Ovary (tissue), 9 donors: ENCODE results near the gene REELD1. TPM values are rescaled to one million over a fixed set of nuclear protein-coding genes. Genes with fewer than 3 reads are reported as not detected.

Experiments
- DNase-seq, 5 donors: peaks; one replicate each; pipeline ENCODE4 v3.0.0-alpha.2; 2019 to 2020
- H3K27ac ChIP-seq, 2 donors: fragments of 200-600 bp; one replicate each; pipeline versions ENCODE4 v1.5.1 to v1.8.0; 2019 to 2022
- H3K27me3 ChIP-seq: fragments of 200-600 bp; one replicate; pipeline ENCODE4 v1.8.0; 2022
- H3K36me3 ChIP-seq: fragments of 200-600 bp; sonication (generic); one replicate; pipeline ENCODE4 v1.5.1; 2019
- H3K4me1 ChIP-seq: one replicate; pipeline ENCODE4 v1.8.1; 2013; ENCODE audit warnings: mild to moderate bottlenecking, moderate library complexity; ENCODE audit not compliant: insufficient read depth
- H3K4me3 ChIP-seq: fragments of 200-600 bp; sonication (generic); one replicate; pipeline ENCODE4 v1.5.1; 2017
- H3K9me3 ChIP-seq, 2 donors: fragments of 200-600 bp in 1 of 2; sonication (generic) in 1 of 2; one replicate each; pipeline versions ENCODE4 v1.5.1 to v1.8.1; 2013 to 2019; ENCODE audit warnings: mild to moderate bottlenecking in 1 of 2, moderate library complexity in 1 of 2
- EP300 ChIP-seq: sonication (generic); formaldehyde crosslinking; IDR thresholded peaks from one replicate; pipeline ENCODE4 v1.6.1; 2017; ENCODE audit warnings: antibody characterized with exemption
- POLR2A ChIP-seq: fragments of 450-650 bp; IDR thresholded peaks from one replicate; pipeline ENCODE4 v1.6.1; 2017; ENCODE audit warnings: antibody characterized with exemption, mild to moderate bottlenecking, moderate library complexity
- WGBS, 3 donors: extraction: QIAGEN DNeasy Blood & Tissue Kit in 1 of 3; methylation state at CpG; one replicate each; pipeline versions ENCODE4 v1.1.5 to v1.1.7; 2013 to 2017; 5-methylcytosine and 5-hydroxymethylcytosine counted together
- intact Hi-C, 4 donors: fragments of 100-400 bp; cut with DNase I; formaldehyde crosslinking; loops; one replicate each; pipeline versions ENCODE4 v1.11.0 to v1.15.1; 2022 to 2023
- polyA plus RNA-seq, 2 donors: library from polyadenylated mRNA; stranded (reverse); fragments of 200-250 nt in 1 of 2; fragments of 350-450 nt in 1 of 2; fragmentation: Illumina TruSeq in 1 of 2; extraction: RNeasy Lipid Tissue Mini Kit (QIAGEN cat#74804) in 1 of 2; gene quantifications; one replicate each; pipeline ENCODE4 v1.2.3, GENCODE V29; 2013 to 2014
- total RNA-seq, 7 donors: library from RNA; depleted of rRNA in 2 of 7; stranded (reverse); fragments of >200 nt in 2 of 7; fragmentation: NEBNext Ultra II Directional in 3 of 7; extraction: Animal tissue kit (Norgen Biotek cat#: 25700) in 3 of 7; gene quantifications; one replicate each; pipeline versions ENCODE4 v1.1.0 to v1.2.4, GENCODE V29; 2016 to 2023
- TF ChIP-seq, protein P1 (sequence below), 3 donors: fragments of 450-650 bp in 2 of 3; fragments of 200-600 bp in 1 of 3; IDR thresholded peaks; one replicate each; pipeline versions ENCODE4 v1.5.1 to v1.8.0; 2016 to 2022; ENCODE audit warnings: antibody characterized with exemption in 3 of 3, mild to moderate bottlenecking in 1 of 3
- donor health status: DM: no; HTN: no; CAD: no; lungs with moderate emphysema.
- donor health status: DM: no; HTN: no; CAD: no.
- donor health status: Bipolar disorder and iron deficiency.
- donor health status: DM: yes; HTN: yes; CAD: no.
- donor health status: DM: no; HTN: no; CAD: no.
- donor health status: DM: yes; HTN: yes; CAD: no.

Gene REELD1
- total and polyA plus RNA-seq, 9 donors, result 0.15 to 0.95 (median 0.38) TPM; not detected in 5

DNA sequence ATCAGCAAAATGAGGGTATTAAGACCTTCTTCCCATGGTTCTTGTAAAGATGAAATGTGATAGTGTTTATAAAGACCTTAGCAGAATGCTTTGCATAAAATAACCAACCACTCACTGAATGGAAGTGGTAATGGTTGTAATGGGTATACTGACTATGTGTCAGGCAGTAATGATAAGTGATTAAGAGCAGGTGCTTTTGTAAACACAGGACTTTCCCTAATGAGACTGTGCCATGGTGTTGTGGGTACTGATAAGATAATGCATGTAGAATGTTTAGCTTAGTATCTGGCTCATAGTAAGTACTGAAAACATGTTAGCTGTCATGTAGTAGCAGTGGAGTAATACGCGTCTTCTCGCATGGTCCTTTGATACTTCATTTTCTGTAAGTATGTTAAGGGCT, 31.9 kb upstream of the REELD1 start:
- no peak overlapping the region for H3K27ac ChIP-seq
- H3K36me3 ChIP-seq, result no peaks in the 10 kb centered on the region
- DNase-seq, result no peak
- intact Hi-C loops, result no loop called here
- no peak for TF ChIP-seq POLR2A
- no peak for TF ChIP-seq EP300
- TF ChIP-seq, protein P1, sequence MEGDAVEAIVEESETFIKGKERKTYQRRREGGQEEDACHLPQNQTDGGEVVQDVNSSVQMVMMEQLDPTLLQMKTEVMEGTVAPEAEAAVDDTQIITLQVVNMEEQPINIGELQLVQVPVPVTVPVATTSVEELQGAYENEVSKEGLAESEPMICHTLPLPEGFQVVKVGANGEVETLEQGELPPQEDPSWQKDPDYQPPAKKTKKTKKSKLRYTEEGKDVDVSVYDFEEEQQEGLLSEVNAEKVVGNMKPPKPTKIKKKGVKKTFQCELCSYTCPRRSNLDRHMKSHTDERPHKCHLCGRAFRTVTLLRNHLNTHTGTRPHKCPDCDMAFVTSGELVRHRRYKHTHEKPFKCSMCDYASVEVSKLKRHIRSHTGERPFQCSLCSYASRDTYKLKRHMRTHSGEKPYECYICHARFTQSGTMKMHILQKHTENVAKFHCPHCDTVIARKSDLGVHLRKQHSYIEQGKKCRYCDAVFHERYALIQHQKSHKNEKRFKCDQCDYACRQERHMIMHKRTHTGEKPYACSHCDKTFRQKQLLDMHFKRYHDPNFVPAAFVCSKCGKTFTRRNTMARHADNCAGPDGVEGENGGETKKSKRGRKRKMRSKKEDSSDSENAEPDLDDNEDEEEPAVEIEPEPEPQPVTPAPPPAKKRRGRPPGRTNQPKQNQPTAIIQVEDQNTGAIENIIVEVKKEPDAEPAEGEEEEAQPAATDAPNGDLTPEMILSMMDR (IDR thresholded peaks at IDR 0.05), result no peak
- H3K4me1 ChIP-seq, result peaks cover 6% of the 10 kb centered on the region
- no peaks in the 10 kb centered on the region for H3K27me3 ChIP-seq
- H3K4me3 ChIP-seq, result no peak overlapping the region
- no peaks in the 10 kb centered on the region for H3K9me3 ChIP-seq
- 94 to 100% (median 99%) methylated on average over 3 of the region's 3 CpGs for WGBS, 3 donors

DNA sequence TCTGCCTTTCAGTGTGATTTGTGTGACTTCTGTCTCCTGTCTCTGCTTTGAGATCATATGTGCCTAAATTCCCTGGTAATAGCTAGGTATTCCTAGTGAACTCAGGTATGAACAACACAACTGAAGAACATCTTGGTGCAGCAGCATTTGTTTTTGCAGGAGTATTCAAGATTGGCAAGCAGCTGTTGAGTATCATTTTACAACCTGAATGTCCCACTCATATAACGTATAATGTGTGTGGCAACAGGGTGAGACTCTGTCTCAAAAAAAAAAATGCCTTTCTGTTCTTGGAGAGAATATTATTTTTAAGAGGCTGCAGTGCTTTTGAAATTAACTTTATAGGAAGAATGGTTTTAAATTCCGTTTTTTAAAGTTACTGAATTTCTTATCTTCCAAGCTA, 31.1 kb upstream of the REELD1 start:
- no peak for DNase-seq
- H3K36me3 ChIP-seq, result no peaks in the 10 kb centered on the region
- 90 to 91% (median 90%) methylated on average over 2 of the region's 2 CpGs for WGBS, 3 donors
- H3K27me3 ChIP-seq, result no peaks in the 10 kb centered on the region
- TF ChIP-seq, protein P1 (IDR thresholded peaks at IDR 0.05), result no peak
- no peak for TF ChIP-seq POLR2A
- no peak for TF ChIP-seq EP300
- intact Hi-C loops, result no loop called here
- H3K4me1 ChIP-seq, result peaks cover 3% of the 10 kb centered on the region
- H3K4me3 ChIP-seq, result no peak overlapping the region
- H3K9me3 ChIP-seq, result no peaks in the 10 kb centered on the region
- H3K27ac ChIP-seq, result no peak overlapping the region

DNA sequence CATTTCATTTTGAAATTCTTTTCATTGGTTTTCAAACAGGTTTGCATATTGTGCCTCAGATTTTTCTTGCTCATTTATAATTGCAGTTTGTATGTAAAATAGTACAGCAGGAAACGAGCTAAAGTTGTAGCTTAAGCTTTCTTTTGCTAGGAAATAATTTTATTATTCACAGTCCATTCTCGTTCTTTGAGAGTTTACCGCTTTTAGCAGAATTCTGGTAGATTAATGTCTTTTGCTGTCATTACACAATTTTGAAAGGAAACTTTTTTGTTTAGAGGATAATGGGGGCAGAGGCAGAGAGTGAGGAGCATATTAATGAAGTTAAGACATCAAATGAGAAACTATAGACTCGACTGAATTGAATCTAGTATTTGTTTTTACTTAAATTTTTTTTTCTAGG, 28.3 kb upstream of the REELD1 start:
- Histone ChIP-seq H3K27me3 (no peaks in the 10 kb centered on the region), H3K9me3 (no peaks in the 10 kb centered on the region), H3K36me3 (no peaks in the 10 kb centered on the region), H3K4me1 (no peaks in the 10 kb centered on the region), H3K27ac (no peak overlapping the region), H3K4me3 (no peak overlapping the region)
- intact Hi-C loops, result no loop called here
- WGBS, 3 donors, result 92 to 94% (median 94%) methylated on average over 4 of the region's 4 CpGs
- no peak for DNase-seq
- TF ChIP-seq EP300 (no peak), POLR2A (no peak)
- TF ChIP-seq, protein P1 (IDR thresholded peaks at IDR 0.05), result no peak

DNA sequence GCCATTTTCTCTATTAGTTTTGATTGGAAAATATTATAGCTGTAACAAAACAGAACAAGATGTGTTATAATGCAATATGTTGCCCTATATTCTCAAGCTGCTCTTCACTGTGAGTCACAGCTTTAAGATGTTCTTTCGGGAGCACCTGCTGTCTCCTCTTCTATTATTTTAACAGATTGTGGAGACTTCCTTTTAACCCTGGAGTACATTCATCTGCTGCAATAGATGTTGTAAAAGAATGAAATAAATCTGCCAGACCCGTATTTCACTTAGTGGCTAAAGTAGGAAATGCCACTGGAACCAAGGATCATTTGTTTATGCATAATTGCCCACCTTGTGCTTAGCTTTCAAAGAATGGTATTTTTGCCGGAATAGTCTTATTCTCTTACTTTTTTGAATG, 27.7 kb upstream of the REELD1 start:
- intact Hi-C loops, result no loop called here
- Histone ChIP-seq H3K9me3 (no peaks in the 10 kb centered on the region), H3K4me1 (no peaks in the 10 kb centered on the region), H3K27ac (no peak overlapping the region), H3K4me3 (no peak overlapping the region), H3K36me3 (no peaks in the 10 kb centered on the region), H3K27me3 (no peaks in the 10 kb centered on the region)
- 79 to 85% (median 83%) methylated on average over 3 of the region's 3 CpGs for WGBS, 3 donors
- no peak for DNase-seq
- TF ChIP-seq POLR2A (no peak), EP300 (no peak)
- TF ChIP-seq, protein P1 (IDR thresholded peaks at IDR 0.05), result no peak

DNA sequence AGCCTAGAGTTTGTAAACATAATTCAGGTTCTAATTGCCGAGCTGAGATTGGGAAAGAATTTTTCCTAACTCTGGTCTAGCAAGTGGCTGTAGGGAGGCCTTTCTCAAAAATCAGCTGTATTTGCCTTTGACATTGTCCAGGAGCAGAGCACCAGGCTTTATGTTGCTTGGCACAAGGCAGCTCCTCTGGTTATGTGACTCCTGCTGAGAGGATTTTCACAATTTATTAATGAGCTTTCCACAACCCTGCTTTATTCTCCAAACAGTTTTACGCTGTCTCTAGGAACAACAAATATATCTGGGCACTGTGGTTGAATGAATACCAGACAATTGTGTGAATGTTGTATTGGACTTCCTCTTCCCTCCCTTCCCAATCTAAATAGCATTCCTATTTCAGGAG, 23.9 kb upstream of the REELD1 start:
- no peak overlapping the region for H3K4me3 ChIP-seq
- DNase-seq, result no peak
- H3K4me1 ChIP-seq, result no peaks in the 10 kb centered on the region
- H3K9me3 ChIP-seq, result no peaks in the 10 kb centered on the region
- no peaks in the 10 kb centered on the region for H3K27me3 ChIP-seq
- H3K27ac ChIP-seq, result no peak overlapping the region
- H3K36me3 ChIP-seq, result no peaks in the 10 kb centered on the region
- TF ChIP-seq POLR2A (no peak), EP300 (no peak)
- TF ChIP-seq, protein P1 (IDR thresholded peaks at IDR 0.05), result no peak
- intact Hi-C loops, result no loop called here
- 71 to 73% (median 72%) methylated on average over 2 of the region's 2 CpGs for WGBS, 3 donors
